ENCODE results near the gene CACNA1B. TPM values are rescaled to one million over a fixed set of nuclear protein-coding genes. Genes with fewer than 3 reads are reported as not detected.

The CACNA1B gene
- total RNA-seq, 1 experiment from 2014 or later = 7.8 TPM

DNA sequence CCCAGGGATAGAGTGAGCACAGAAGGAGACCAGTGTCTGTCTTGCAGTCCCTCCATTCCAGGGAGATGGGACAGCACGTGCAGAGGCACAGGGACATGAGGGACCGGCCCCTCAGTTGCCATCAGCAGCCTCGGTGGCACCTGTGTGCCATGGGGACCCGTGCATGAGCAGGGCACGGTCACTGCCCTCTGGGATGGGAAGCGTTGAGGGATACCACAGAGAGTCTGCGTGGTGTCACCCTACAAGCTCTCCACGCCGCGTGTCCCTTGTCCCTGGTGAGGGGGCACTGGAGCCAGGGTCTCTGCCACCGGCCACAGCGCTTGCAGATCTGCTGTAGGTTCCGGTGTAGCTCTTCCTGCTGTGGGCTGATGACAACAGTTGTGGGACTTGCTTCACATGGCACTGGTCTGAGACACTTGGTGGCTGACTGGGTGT is 108.1 kb downstream of the CACNA1B start:
- no peak overlapping the region for H3K56ac ChIP-seq (ENCODE audit: insufficient read length, low read depth, low read length)
- DNase-seq = no peak
- no CpG with 5 or more reads among the region's 13 CpGs for WGBS (ENCODE audit: extremely low coverage, insufficient read length, low lambda C conversion rate)
- peaks cover 17% of the 10 kb centered on the region for H3K9me3 ChIP-seq (ENCODE audit: control insufficient read depth, low read depth, low read length)
- no peaks in the 10 kb centered on the region for H4K20me1 ChIP-seq (ENCODE audit: control insufficient read depth, insufficient read depth, insufficient read length)
- no peak overlapping the region for H3T11ph ChIP-seq (ENCODE audit: low read length)
- no peak overlapping the region for H3K27ac ChIP-seq (ENCODE audit: insufficient read length, low read depth, low read length)
- H3K14ac ChIP-seq (ENCODE audit: insufficient read depth, low read length) = no peak overlapping the region
- Mint-ChIP-seq H3K27ac (no peak overlapping the region), H3K36me3 (ENCODE audit: insufficient read depth in 1 of 3, low read depth in 3 of 3) (peaks cover 64 to 87% (median 80%) of the 10 kb centered on the region in 3 experiments), H3K27me3 (ENCODE audit: low read depth) (peaks cover 4% of the 10 kb centered on the region; the same call in 1 of the 2 replicates), H3K4me3 (no peak overlapping the region), H3K9me3 (peaks cover 41 to 45% of the 10 kb centered on the region in 2 experiments), H3K4me1 (no peaks in the 10 kb centered on the region)
- no peak overlapping the region for H2AFZ ChIP-seq (ENCODE audit: low read length)
- no peak overlapping the region for H2BK120ac ChIP-seq (ENCODE audit: low read depth, low read length, poor library complexity, severe bottlenecking)
- H3K4me1 ChIP-seq (ENCODE audit: insufficient read depth, low read length) = no peaks in the 10 kb centered on the region
- no peak overlapping the region for H2BK20ac ChIP-seq (ENCODE audit: low read depth, low read length, poor library complexity, severe bottlenecking)
- no peak overlapping the region for H2BK5ac ChIP-seq (ENCODE audit: insufficient read length, low read length)
- no peaks in the 10 kb centered on the region for H3K23me2 ChIP-seq (ENCODE audit: insufficient read length, low read depth, low read length, poor library complexity, severe bottlenecking)
- H3K9ac ChIP-seq (ENCODE audit: extremely low read depth, insufficient read length, low read length) = no peak overlapping the region
- no peaks in the 10 kb centered on the region for H3K79me2 ChIP-seq (ENCODE audit: insufficient read depth, low read length)
- no peak overlapping the region for H3K18ac ChIP-seq (ENCODE audit: insufficient read length, low read depth, low read length)
- no peak overlapping the region for H3K4me2 ChIP-seq (ENCODE audit: insufficient read depth, insufficient read length, low read length)
- H4K5ac ChIP-seq (ENCODE audit: insufficient read length, low read depth, low read length) = no peak overlapping the region
- TF ChIP-seq, protein P1, sequence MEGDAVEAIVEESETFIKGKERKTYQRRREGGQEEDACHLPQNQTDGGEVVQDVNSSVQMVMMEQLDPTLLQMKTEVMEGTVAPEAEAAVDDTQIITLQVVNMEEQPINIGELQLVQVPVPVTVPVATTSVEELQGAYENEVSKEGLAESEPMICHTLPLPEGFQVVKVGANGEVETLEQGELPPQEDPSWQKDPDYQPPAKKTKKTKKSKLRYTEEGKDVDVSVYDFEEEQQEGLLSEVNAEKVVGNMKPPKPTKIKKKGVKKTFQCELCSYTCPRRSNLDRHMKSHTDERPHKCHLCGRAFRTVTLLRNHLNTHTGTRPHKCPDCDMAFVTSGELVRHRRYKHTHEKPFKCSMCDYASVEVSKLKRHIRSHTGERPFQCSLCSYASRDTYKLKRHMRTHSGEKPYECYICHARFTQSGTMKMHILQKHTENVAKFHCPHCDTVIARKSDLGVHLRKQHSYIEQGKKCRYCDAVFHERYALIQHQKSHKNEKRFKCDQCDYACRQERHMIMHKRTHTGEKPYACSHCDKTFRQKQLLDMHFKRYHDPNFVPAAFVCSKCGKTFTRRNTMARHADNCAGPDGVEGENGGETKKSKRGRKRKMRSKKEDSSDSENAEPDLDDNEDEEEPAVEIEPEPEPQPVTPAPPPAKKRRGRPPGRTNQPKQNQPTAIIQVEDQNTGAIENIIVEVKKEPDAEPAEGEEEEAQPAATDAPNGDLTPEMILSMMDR (conservative IDR thresholded peaks at IDR 0.05) = no peak
- H2BK15ac ChIP-seq (ENCODE audit: low read depth, low read length) = no peak overlapping the region
- H3K4ac ChIP-seq (ENCODE audit: low read depth, low read length) = no peak overlapping the region
- H4K8ac ChIP-seq (replicated peaks; ENCODE audit: insufficient read length, low read depth, low read length) = no peak overlapping the region
- H2AK5ac ChIP-seq (ENCODE audit: insufficient read length, low read length) = no peak overlapping the region
- no peak overlapping the region for H4K91ac ChIP-seq (ENCODE audit: insufficient read length, low read depth, low read length)
- H3K23ac ChIP-seq (ENCODE audit: insufficient read length, low read depth, low read length) = no peak overlapping the region
- no peak overlapping the region for H2BK12ac ChIP-seq (ENCODE audit: insufficient read length, low read depth, low read length)
- no peaks in the 10 kb centered on the region for H3K27me3 ChIP-seq (ENCODE audit: insufficient read depth, low read length)
- H3K79me1 ChIP-seq (ENCODE audit: insufficient read depth, low read depth, low read length, poor library complexity, severe bottlenecking) = no peaks in the 10 kb centered on the region
